GM19239 (cell line): ENCODE results near the gene SPATA31E1.
"Not testable (repeated sequence)": the region's sequence is repeated elsewhere in the genome, so short reads cannot be mapped to it uniquely, and the experiment has no call there.

Experiments
- DNase-seq: peaks from one replicate; pipeline ENCODE4 v3.0.0; 2011; ENCODE audit warnings: low spot score; ENCODE audit not compliant: insufficient read length
- FAIRE-seq: peaks from 2 replicates; lab custom pipeline; 2011; peaks lifted over from hg19 to GRCh38; lab: Jason Lieb, UNC

SPATA31E1 gene

DNA sequence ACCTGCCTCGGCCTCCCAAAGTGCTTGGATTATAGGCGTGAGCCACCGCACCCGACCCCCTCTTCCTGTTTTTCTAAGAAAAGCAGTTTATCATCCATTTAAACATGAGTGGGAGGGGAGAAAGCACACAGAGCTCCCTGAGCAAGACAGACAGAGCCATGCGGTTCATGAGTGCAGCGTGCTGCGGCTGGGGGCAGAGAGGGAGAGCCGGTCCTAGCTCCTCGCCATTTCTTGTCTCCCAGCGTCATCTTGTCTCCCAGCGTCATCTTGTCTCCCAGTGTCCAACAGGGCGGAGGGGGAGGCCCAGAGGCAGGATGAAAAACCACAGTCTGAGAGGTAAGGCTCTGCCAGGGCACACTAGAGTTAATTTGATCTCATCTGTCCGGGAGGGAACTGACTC lies 36.3 kb downstream of the SPATA31E1 start:
- DNase-seq, FAIRE-seq: not testable (repeated sequence)

DNA sequence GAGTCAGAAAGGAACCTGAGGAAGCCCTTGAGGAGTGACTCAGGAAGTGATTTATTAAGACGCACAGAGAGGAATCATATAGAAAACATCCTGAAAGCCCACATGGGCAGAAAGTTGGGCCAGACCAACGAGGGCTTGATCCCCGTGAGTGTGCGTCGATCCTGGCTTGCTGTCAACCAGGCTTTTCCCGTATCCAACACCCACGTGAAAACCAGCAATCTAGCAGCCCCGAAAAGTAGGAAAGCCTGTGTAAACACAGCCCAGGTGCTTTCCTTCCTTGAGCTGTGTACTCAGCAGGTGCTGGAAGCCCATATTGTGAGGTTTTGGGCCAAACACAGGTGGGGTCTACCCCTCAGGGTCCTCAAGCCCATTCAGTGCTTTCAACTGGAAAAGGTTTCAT lies 38.9 kb downstream of the SPATA31E1 start:
- not testable (repeated sequence) for DNase-seq, FAIRE-seq

DNA sequence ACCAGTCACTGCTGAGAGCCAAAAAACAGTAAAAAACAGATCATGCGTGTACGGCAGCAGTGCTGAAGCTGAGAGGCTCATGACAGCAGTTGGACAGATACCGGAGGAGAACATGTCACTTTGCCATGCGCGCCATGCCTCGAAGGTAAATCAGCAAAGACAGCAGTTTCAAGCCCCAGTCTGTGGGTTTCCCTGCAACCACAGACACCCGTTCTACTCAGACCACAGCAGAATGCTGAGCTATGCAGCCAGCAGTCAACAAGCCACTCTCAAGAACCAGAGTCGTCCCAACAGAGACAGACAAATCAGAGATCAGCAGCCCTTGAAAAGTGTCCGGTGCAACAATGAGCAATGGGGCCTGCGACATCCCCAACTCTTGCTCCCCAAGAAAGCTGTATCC lies 40.3 kb downstream of the SPATA31E1 start:
- FAIRE-seq, DNase-seq: not testable (repeated sequence)

DNA sequence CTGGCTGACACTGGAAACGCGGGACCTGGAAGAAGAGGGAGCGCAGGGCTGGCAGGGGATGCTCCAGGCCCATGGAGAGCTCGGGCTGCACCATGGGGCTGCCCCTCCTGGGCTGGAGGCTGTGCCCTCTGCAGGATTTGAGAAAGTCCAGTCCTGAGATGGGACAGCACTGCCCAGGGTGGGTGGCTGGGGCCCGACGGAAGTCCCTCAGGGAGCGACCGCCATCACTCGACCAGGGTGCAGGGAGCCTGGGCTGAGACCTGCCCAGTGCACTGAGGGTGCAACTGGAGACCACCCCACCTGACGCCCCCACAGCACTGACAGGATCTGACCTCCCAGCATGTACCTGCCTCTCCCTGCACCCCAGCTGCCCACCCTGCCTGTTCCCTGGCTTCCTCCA lies 42.2 kb downstream of the SPATA31E1 start:
- not testable (repeated sequence) for DNase-seq, FAIRE-seq

DNA sequence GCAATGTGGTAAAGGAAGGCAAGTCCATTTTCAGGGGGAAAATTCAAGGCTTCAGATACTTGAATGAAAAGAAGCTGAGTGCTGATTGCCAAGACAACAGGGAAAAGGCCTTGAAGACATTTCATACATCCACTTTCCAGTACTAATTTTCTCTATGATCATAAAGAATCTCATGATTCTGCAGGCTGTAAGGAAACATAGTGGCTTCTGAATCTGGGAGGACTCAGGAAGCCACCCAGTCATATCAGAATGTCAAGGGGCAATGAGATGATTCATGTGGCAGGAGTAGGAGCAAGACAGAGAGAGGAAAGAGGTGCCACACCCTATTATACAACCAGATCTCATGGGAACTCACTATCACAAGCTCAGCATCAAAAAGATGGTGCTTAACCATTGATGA lies 46.5 kb downstream of the SPATA31E1 start:
- DNase-seq, FAIRE-seq: not testable (repeated sequence)

DNA sequence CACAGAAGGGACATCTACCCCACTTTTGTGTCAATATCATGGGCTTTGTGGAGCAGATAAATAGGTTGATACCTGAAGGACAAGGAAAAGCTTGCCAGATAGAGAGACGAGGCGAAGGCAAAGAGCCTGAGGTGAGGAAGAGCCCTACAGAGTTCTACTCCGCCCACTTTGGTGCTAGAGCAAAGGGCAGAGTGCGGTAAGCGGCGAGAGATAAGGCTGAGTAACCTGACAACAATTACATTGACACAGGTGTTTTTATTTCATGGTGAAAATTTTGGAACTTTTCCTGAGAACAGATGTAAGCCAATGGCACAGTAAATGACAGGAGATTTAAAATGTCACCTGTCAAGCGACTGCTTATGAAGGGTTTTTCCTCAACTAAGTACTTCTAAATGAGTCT lies 51.8 kb downstream of the SPATA31E1 start:
- DNase-seq, FAIRE-seq: not testable (repeated sequence)

DNA sequence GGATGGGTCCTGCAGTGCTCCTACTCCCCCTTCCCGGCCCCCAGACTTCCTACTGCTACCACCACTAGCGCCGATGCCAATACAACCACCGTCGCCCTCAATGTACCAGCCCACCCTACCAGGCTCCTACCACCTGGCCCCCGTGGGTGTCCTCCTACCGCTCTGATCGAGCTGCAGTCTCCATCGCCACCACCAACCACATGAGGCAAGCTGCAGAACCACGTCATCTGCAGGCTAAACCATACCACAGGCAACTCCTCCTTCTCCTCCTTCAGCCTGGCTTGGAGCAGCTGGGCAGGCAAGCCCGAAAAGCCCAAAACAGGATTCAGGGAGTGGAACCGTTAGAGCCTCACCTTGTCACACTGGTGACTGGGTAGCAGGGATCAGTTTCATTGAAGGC lies 54.7 kb downstream of the SPATA31E1 start:
- not testable (repeated sequence) for FAIRE-seq

DNA sequence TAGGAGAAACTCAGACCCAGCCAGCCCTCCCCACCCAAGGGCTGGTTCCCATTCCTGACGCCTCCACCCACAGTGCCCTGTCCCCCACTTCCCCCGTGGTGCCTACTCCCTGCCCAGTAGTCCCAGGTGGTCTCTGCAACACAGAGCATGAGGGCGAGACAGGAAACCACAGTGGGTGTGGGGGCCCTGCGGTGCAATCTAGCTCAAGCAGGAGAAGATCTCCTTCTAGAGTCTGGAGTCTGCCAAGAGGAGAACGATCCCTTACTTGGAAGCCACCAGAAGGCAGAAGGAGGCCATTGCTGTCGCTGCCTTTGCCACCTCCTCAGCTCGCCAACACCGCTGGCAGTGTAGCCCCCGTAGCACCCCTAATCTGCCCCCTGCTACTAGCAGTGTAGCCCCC lies 55.2 kb downstream of the SPATA31E1 start:
- not testable (repeated sequence) for FAIRE-seq, DNase-seq

More for the DNA sequence above, 54.7 kb downstream of the SPATA31E1 start:
- not testable (repeated sequence) for DNase-seq

DNA sequence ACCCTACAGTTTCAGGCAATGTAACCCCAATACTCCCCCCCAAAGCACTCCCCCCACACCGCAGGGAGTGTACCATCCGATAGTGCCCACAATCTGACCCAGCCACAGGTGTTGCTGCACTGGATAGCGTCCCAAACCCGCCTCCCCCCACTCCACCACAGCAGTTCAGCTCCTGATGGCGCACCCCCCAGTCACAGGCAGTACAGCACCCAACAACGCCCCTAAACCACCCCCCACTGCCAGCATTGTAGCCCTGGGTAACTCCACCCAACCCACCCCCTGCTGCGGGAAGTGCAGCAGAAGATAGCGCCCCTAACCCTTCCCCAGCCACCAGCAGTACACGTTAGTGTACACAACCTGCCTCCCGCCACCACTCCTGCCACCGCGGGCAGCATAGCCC lies 55.7 kb downstream of the SPATA31E1 start:
- not testable (repeated sequence) for DNase-seq, FAIRE-seq
